HepG2 (cell line): ENCODE measurements around the gene HYAL1. TPM values are rescaled to one million over a fixed set of nuclear protein-coding genes. Genes with fewer than 3 reads are reported as not detected.

ENCODE experiments used
- ARID3A ChIP-seq: IDR thresholded peaks from 2 replicates; pipeline ENCODE4 v1.6.1; 2012; ENCODE audit warnings: low read depth, low read length, improper control_type of control experiment
- GATAD2A ChIP-seq: IDR thresholded peaks from 2 replicates; pipeline ENCODE4 v1.6.1; 2016
- HDAC2 ChIP-seq: sonication (generic); formaldehyde crosslinking; IDR thresholded peaks from 2 replicates; pipeline ENCODE4 v1.4.0; 2020; ENCODE audit warnings: missing genetic modification reagents
- HNF4A ChIP-seq: sonication (generic); formaldehyde crosslinking; IDR thresholded peaks from 2 replicates; pipeline ENCODE4 v1.4.0; 2020; ENCODE audit warnings: missing genetic modification reagents
- KLF6 ChIP-seq: IDR thresholded peaks from 2 replicates; pipeline ENCODE4 v1.8.0; 2016; ENCODE audit warnings: missing biosample characterization, missing genetic modification reagents
- NAIF1 ChIP-seq: sonication (generic); formaldehyde crosslinking; IDR thresholded peaks from 2 replicates; pipeline ENCODE4 v1.5.0; 2020; ENCODE audit warnings: mild to moderate bottlenecking, missing genetic modification reagents, borderline replicate concordance
- RFX5 ChIP-seq: IDR thresholded peaks from 2 replicates; pipeline ENCODE4 v1.6.1; 2011; ENCODE audit warnings: low read depth, low read length, improper control_type of control experiment
- SNAI1 ChIP-seq: sonication (generic); formaldehyde crosslinking; IDR thresholded peaks from 2 replicates; pipeline ENCODE4 v1.5.0; 2020; ENCODE audit warnings: mild to moderate bottlenecking, missing genetic modification reagents, borderline replicate concordance
- SSRP1 ChIP-seq: IDR thresholded peaks from 2 replicates; pipeline ENCODE4 v1.6.1; 2016; ENCODE audit warnings: control low read depth
- TFDP2 ChIP-seq: sonication (generic); formaldehyde crosslinking; IDR thresholded peaks from 2 replicates; pipeline ENCODE4 v1.4.0; 2020; ENCODE audit warnings: missing genetic modification reagents
- TGIF2 ChIP-seq: IDR thresholded peaks from 2 replicates; pipeline ENCODE4 v1.6.1; 2016; ENCODE audit warnings: control low read depth, missing compliant biosample characterization
- TRIM24 ChIP-seq: sonication (generic); formaldehyde crosslinking; IDR thresholded peaks from 2 replicates; pipeline ENCODE4 v1.8.0; 2022; ENCODE audit warnings: mild to moderate bottlenecking, missing genetic modification reagents
- ZNF180 ChIP-seq: sonication (generic); formaldehyde crosslinking; IDR thresholded peaks from 2 replicates; pipeline ENCODE4 v1.4.0; 2020; ENCODE audit warnings: low read depth, missing genetic modification reagents, borderline replicate concordance
- ZNF569 ChIP-seq: sonication (generic); formaldehyde crosslinking; IDR thresholded peaks from 2 replicates; pipeline ENCODE4 v1.5.0; 2020; ENCODE audit warnings: mild to moderate bottlenecking, missing genetic modification reagents, moderate library complexity, borderline replicate concordance
- ZNF687 ChIP-seq: sonication (generic); formaldehyde crosslinking; IDR thresholded peaks from 2 replicates; pipeline ENCODE4 v1.5.1; 2020; ENCODE audit warnings: mild to moderate bottlenecking, missing genetic modification reagents, moderate library complexity
- ZSCAN5A ChIP-seq: sonication (generic); formaldehyde crosslinking; IDR thresholded peaks from 2 replicates; pipeline ENCODE4 v1.8.0; 2022; ENCODE audit warnings: mild to moderate bottlenecking, missing genetic modification reagents, borderline replicate concordance
- polyA plus RNA-seq, 8 experiments: library from polyadenylated mRNA; depleted of rRNA in 3 of 8; stranded (reverse) in 7 of 8; unstranded in 1 of 8; fragments of >200 nt; fragmentation: Illumina TruSeq in 4 of 8; extraction: Trizol in 4 of 8; gene quantifications; 2 replicates each; pipeline versions ENCODE4 v1.2.1 to v1.2.3, GENCODE V29; 2011 to 2016; ENCODE audit warnings: low read depth in 4 of 8, missing spikeins in 1 of 8, mixed read lengths in 1 of 8; ENCODE audit not compliant: insufficient read depth in 1 of 8
- total RNA-seq, 5 experiments: library from RNA; depleted of rRNA; stranded (reverse); fragments of >200 nt; fragmentation: Illumina TruSeq; extraction: Trizol; gene quantifications; 2 replicates each; pipeline ENCODE4 v1.2.3, GENCODE V29; 2016; ENCODE audit warnings: low read depth in 1 of 5

The HYAL1 gene
- total and polyA plus RNA-seq, 2 of the 13 experiments (the other 11 are each of a cell fraction or from before 2014, with no cell fraction given): 76.5 to 193 TPM

GRCh38 chr3:50324351-50325112, 21.2 kb upstream of the HYAL1 start (continued):
- TF ChIP-seq RFX5 (no peak), ZSCAN5A (CRISPR knock-in tag) (no peak), TFDP2 (CRISPR knock-in tag) (peak; percentile 31; the same call in 1 of the 2 replicates), ARID3A (peak; percentile 65; the same call in 1 of the 2 replicates), KLF6 (CRISPR knock-in tag) (0 out of 2 replicates have a peak, but pooled peaks have one; percentile 13), TRIM24 (CRISPR knock-in tag) (no peak), HNF4A (CRISPR knock-in tag) (peak; percentile 80), SNAI1 (CRISPR knock-in tag) (0 out of 2 replicates have a peak, but pooled peaks have one; percentile 35), GATAD2A (CRISPR knock-in tag) (0 out of 2 replicates have a peak, but pooled peaks have one; percentile 44), SSRP1 (CRISPR knock-in tag) (0 out of 2 replicates have a peak, but pooled peaks have one; percentile 17), ZNF180 (CRISPR knock-in tag) (no peak), ZNF687 (peak; percentile 75), NAIF1 (CRISPR knock-in tag) (no peak), TGIF2 (CRISPR knock-in tag) (peak; percentile 80), ZNF569 (no peak), HDAC2 (CRISPR knock-in tag) (peak; percentile 48; the same call in 1 of the 2 replicates)
